GM18861 (cell line): ENCODE data around the gene MTHFSD.

Source experiments
- ATAC-seq: cut with Tn5 transposase; IDR thresholded peaks from one replicate; pipeline ENCODE4 v1.9.1; 2021; ENCODE audit not compliant: unreplicated experiment

The MTHFSD gene

DNA sequence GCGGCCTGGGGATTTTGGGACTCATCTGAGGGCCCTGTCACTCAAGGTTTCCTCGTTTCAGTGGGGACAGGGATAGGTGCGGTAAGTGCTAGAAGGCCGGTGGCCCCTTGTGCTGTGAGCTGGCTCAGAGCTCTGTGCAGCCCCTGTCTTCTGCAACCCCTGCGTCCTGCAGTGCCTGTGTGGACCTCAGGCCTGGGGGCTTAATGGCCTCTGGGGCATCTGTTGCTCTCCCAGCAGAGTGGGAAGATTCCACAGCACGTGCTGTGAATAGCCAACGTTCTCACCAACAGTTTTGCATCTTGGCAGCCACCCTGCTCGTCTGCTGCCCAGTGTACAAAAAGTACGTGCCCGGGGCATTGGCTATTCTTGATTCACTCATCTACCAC is 16.5 kb upstream of the MTHFSD start:
- no peak for ATAC-seq

DNA sequence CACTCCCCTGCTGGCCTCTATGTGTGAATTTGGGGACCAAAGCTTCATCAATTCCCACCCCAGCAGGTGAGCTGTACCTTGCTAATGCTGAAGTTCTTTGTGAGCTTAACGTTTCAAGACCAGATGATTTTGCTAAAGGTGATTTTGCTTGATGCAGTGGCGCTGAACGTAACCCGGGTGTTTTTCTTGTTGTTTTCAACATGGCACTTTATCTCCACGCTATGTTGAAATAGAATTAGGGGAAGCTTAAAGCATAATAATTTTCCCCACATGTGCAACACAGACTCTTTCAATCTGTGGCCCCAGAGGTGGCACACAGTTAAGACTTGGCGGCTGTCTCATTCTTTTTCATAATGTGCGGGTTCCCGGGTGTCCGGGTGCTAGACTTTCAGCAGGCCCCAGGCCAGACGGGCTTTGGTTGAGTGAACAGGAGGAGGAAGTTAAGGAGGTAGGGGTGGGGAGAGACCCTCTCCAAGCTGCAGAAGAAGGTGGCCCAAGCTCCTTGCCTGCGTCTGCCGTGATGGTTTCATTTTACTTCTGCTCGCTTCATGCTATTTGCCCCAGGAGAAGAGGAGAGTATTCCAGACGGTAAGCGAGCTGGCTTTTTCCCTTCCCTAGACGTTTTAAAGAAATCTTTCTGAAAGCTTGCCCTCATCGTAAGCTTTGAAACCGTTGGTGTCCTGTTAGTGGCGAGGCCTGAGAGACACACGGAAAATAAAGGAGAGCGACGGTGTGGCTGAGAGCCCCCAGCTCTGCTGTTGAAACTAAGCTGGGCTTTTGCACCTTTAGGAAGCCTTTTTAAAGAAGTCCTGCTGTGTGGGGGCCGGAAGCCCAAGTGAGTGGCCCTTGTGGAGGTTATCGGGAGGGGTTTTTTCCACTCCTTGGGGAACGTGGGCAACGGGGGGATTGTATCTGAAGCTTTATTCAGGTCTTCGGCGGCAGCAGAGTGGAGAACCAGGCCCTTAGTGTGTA is 15.8 kb upstream of the MTHFSD start:
- no peak for ATAC-seq

DNA sequence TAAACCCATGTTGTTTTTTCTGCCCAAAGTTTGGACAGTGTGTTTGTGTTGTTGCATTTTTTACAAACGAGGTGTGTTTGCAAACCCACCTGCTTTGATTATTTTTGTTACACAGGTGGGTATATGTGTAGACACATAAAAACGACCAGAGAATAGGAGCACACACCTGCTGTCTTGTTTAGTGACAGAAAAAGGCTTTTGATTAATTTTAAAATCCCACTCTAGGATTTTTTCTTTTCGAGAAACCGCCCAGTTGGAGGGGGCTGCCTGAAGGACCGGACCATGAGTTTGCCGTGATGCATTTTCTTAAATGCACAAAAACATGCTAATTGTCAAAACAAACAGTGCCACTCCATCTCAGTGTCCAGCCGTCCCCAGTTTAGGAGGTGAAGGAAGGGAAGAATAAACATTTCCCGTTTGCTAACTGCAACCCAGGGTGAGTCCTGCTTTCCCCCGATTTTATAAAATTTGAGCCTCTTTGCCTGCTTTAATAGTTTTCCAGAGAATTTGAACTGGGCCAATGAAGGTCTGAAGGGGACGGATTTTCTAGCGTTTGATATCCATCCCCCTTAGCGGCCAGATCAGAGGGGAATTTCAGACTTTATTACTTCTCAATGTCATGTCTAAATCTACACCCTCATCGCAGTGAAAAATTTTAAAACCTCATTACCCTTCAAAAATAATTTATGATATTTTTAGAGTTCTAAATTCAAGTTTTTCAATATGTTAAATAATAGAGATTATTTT is 14.8 kb upstream of the MTHFSD start:
- no peak for ATAC-seq

DNA sequence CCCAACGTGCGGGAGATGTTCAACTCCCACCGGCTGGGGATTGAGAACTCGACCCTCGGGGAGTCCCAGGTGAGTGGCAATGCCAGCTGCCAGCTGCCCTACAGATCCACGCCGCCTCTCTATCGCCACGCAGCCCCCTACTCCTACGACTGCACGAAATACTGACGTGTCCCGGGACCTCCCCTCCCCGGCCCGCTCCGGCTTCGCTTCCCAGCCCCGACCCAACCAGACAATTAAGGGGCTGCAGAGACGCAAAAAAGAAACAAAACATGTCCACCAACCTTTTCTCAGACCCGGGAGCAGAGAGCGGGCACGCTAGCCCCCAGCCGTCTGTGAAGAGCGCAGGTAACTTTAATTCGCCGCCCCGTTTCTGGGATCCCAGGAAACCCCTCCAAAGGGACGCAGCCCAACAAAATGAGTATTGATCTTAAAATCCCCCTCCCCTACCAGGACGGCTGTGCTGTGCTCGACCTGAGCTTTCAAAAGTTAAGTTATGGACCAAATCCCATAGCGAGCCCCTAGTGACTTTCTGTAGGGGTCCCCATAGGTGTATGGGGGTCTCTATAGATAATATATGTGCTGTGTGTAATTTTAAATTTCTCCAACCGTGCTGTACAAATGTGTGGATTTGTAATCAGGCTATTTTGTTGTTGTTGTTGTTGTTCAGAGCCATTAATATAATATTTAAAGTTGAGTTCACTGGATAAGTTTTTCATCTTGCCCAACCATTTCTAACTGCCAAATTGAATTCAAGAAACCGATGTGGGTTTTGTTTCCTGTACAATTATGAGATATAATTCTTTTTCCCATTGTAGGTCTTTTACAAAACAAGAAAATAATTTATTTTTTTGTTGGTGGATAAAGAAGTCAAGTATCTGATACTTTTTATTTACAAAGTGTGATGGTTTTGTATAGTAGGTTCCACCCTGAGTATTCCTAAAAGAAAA is 13.9 kb upstream of the MTHFSD start:
- ATAC-seq, result no peak

DNA sequence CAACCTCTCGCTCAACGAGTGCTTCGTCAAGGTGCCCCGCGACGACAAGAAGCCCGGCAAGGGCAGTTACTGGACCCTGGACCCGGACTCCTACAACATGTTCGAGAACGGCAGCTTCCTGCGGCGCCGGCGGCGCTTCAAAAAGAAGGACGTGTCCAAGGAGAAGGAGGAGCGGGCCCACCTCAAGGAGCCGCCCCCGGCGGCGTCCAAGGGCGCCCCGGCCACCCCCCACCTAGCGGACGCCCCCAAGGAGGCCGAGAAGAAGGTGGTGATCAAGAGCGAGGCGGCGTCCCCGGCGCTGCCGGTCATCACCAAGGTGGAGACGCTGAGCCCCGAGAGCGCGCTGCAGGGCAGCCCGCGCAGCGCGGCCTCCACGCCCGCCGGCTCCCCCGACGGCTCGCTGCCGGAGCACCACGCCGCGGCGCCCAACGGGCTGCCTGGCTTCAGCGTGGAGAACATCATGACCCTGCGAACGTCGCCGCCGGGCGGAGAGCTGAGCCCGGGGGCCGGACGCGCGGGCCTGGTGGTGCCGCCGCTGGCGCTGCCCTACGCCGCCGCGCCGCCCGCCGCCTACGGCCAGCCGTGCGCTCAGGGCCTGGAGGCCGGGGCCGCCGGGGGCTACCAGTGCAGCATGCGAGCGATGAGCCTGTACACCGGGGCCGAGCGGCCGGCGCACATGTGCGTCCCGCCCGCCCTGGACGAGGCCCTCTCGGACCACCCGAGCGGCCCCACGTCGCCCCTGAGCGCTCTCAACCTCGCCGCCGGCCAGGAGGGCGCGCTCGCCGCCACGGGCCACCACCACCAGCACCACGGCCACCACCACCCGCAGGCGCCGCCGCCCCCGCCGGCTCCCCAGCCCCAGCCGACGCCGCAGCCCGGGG is 12.9 kb upstream of the MTHFSD start:
- ATAC-seq, result no peak

DNA sequence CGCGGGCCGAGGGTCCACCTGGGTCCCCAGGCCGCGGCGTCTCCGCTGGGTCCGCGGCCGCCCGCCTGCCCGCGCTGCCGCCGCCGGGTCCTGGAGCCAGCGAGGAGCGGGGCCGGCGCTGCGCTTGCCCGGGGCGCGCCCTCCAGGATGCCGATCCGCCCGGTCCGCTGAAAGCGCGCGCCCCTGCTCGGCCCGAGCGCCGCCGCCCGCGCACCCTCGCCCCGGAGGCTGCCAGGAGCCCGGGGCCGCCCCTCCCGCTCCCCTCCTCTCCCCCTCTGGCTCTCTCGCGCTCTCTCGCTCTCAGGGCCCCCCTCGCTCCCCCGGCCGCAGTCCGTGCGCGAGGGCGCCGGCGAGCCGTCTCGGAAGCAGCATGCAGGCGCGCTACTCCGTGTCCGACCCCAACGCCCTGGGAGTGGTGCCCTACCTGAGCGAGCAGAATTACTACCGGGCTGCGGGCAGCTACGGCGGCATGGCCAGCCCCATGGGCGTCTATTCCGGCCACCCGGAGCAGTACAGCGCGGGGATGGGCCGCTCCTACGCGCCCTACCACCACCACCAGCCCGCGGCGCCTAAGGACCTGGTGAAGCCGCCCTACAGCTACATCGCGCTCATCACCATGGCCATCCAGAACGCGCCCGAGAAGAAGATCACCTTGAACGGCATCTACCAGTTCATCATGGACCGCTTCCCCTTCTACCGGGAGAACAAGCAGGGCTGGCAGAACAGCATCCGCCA is 12.1 kb upstream of the MTHFSD start:
- no peak for ATAC-seq

DNA sequence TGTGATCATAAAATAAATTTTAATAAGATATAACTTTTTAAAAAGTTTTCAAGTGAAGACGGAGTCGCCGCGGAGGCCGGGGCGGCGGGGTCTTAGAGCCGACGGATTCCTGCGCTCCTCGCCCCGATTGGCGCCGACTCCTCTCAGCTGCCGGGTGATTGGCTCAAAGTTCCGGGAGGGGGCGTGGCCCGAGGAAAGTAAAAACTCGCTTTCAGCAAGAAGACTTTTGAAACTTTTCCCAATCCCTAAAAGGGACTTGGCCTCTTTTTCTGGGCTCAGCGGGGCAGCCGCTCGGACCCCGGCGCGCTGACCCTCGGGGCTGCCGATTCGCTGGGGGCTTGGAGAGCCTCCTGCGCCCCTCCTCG is 11.5 kb upstream of the MTHFSD start, which contains the start of gene FOXC2:
Gene FOXC2, plus strand, starts transcription at position 229 of the 365 bp plus-strand sequence. CDS start 507 bp downstream, outside the sequence.
- no peak for ATAC-seq

DNA sequence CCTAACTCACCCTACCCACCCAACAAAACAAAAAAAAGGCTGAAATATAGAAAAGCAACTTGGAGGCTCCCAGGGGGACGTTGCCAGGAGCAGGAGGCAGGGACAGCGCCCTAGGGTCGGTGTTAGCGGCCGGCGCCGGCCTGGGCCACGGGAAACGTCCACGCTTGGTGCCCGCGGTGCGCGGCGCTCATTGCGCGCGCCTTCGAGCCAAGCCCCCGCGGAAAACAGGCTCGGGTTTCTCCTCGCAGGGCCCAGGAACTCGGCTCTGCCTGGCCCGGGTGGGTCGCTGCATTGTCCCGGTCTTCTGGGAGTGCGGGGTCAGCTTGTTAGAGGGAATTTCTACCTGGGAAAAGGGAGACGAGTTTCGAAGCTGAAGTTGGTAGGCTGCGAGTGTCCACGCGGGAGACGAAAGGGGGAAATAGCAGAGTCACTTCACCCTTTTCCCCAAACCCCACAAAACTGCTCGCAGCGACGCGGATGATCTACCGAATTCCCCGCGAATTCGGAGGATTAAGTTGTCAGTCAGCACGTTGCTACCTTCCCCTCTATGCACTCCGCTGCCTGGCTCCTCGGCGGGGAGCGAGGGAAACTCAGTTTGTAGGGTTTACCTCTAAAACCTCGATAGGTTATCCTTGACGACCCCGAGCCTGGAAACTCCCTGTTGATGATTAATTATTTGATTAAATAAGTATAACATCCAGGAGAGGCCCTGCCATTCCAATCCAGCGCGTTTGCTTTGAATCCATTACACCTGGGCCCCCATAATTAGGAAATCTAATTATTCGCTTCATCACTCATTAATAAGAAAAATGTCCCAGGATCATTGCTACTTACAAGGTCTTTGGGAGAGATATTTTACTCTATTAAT is 10.8 kb upstream of the MTHFSD start:
- ATAC-seq, result no peak

DNA sequence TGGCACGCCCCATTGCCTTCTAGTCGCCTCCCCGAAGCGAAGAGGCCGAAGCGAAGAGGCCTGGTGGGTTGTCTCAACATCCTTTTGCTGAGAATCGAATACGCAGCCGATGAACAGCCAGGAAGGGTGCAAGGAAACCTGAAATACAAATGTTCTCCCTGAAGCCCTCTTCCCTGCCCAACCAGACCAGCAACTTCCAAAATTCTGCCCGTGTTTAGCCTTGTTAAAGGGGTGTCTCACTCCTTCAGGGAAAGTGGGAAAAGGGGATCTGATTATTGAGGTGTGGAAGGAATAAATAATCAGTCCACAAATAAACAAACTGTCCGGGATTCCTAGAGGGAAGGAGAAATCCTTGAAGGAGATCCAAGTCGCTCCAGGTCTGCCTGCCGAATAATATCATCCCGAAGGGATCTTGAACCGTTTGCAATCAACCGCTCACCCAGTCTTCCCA is 10.2 kb upstream of the MTHFSD start:
- ATAC-seq, result no peak

DNA sequence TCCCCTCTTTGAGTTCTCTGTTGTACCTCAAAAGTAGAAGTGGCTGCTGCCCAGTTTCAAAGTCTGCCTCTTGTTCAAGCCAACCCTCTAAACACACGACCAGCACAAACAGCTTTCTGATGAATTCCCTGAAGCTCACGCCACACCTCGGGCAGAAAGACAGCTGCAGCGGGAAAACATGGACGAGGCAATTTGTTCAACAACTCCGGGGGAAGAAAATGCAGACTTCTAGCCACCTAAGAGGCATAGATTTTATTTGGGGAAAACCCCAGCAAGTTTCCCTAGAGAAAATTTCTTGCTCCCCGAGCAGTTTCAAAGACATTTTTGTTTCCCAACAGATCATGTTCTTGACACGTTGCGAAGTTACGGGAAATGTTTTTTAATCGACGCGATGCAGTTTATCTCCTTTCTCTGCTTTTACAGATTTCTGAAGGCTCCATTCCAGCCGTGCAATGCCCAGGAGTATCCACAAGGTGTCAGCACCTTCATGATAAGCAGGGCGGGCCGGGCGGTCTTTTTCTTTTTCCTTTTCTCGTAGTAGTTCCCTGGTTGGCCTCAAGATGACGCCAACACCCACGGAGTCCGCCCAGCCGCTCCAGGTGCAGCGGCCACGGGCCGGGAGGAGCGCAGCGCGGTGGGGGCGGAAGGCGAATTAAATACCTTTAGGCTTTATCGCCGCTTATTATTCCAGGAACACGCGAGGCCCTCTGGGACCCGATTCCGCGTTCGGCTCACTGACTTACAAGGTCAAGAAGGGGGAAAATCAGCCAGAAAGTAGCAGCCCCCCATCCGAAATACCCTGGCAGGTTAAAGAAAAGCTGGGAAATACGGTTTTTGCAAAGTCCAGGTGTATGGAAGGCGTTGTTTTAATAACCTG is 8.7 kb upstream of the MTHFSD start:
- peak; percentile 51 for ATAC-seq

DNA sequence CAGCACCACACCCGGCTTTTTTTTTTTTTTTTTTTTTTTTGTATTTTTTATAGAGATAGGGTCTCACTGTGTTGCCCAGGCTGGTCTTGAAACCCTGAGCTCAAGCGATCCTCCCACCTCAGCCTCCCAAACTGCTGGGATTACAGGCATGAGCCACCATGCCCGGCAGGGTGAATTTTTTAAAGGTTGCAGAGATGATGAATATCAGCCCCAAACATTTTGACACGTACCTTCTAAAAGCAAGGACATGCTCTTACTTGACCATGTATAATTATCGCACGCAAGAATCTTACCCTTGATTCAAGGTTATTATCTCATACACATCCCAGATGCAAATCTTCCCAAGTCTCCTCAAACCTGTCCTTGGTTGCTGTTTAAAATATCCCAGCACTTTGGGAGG is 7.3 kb upstream of the MTHFSD start:
- no peak for ATAC-seq

DNA sequence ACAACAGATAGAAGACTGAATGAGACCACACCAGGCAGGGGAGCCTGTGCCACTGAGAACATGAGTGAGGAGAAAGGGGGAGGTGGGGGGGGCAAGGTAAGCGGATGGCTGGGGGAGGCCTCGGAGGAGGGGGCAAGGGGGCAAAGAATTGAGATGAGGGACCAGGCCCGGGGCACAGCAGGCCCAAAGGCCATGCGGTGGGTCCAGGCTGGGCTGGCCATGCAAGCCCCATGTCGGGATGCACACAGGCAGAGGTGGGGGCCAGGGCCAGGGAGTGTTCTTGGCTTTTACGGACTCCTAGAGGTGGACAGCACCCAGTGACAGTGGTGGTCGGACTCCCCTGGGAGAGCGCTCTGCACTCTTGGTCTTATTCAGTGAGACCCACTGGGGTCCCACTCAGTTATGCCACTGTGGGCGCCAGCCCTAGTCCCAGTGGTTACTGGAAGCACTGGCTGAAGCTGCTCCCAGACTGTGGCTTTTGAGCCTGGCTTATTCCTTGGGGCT is 4.8 kb upstream of the MTHFSD start:
- ATAC-seq, result no peak

DNA sequence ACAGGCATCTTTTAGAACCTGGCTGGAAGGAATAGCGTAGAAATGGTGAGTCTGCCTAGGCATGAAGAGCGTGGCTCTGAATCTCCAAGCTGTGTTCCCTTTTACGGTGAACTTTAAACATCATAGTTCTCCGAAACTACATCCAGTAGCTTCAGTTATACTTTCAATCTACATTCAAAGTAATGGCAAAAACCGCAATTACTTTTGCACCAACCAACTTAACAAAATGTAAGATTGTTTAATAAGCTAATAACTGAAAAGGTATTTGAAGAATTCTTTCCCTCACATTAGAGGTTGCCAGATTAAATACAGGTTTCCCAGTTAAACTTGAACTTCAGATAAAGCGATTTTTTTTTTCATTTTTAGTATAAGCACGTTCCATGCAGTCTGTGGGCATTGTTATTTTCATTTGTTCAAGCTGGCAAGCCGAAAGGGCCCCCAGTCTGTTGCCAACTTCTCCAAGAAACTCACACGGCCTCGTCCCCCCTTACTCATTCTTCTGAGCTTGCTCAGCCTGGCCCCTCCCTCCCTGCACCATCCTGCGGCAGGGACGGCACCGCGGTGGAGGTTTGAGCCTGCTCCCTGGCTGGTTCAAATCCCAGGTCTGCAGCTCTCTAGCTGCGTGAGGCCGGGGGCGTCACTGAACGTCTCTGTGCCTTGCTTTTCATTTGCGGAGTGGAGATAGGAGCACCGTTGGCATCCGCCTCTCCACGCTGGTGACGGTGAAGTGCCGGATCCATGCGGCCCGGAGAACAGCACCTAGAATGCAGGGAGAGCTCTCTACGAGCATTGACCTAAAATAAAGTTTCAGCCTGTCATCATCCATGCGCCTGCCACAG is 3.5 kb upstream of the MTHFSD start:
- no peak for ATAC-seq

DNA sequence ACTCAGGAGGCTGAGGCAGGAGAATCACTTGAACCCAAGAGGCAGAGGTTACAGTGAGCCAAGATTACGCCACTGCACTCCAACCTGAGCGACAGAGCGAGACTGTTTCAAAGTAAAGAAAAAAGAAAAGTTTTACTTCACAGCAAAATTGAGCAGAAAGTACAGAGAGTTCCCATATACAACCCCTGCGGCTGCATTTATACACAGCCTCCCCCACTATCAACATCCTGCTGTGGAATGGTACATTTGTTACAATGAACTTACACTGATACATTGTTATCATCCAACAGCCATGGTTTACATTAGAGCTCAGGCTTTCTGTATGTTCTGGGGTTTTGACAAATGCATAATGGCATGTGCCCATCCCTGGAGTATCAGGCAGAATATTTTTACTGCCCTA is 2.6 kb upstream of the MTHFSD start:
- no peak for ATAC-seq

DNA sequence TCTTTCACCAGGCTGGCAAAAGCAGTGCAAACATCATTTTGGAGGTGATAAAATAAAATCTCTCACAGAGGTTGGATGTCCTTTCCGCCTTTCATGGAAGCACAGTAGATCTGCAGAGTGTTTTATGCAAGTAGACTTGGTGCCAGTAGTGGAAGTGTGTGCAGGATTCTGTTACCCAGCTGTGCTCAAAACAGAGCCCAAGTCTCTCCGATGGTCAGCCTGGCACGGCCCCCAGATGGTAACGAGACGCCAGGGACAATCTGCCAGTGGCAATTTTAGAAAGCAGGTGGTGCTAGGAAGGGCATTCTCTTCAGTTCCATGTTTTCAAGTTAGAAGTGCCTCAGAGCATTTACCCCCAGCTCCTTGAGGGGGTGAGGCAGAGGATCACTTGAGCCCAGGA is 1.5 kb upstream of the MTHFSD start:
- ATAC-seq, result no peak

DNA sequence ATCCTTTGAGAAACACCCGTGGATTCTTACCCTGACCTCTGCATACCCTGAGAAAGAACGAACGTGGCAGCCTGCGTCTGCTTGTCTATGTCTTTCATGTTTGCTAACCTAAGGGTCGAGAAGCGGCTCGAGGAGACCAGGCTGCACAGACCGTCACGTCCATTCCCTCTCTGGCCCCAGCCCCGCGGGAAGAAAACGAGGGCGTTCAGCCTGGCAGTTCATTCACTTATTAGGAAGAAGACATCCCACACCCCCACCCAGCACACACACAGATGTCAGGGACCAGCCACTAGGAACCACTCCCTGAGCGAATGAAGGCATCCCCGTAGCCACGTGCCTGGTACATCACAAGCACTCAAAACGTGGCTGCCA is 655 bp upstream of the MTHFSD start:
- ATAC-seq, result no peak

DNA sequence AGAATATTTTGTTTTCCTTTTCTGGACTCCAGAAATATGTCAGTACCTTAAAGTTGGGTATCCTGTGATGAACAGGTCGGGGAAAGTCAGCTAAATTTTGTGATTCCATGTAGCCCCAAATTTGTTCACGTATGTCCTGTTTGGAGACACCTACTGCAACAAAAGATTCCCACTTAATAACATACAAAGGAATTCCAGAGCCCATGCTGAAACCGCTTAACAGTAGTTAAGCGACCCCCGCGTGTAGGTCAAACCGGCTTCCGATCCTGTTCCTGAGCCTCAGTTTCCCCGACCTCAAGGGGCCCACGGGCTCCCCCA is 477 bp downstream of the MTHFSD start:
- ATAC-seq, result no peak
